Urothelium cell line (cell line): Measurements from ENCODE around the gene FGF10.

Experiments
- DNase-seq: peaks from one replicate; pipeline ENCODE4 v3.0.0; 2011; ENCODE audit warnings: low spot score, mixed read lengths
- FAIRE-seq: peaks from 2 replicates; lab custom pipeline; 2011; peaks lifted over from hg19 to GRCh38; lab: Jason Lieb, UNC

Gene FGF10

DNA sequence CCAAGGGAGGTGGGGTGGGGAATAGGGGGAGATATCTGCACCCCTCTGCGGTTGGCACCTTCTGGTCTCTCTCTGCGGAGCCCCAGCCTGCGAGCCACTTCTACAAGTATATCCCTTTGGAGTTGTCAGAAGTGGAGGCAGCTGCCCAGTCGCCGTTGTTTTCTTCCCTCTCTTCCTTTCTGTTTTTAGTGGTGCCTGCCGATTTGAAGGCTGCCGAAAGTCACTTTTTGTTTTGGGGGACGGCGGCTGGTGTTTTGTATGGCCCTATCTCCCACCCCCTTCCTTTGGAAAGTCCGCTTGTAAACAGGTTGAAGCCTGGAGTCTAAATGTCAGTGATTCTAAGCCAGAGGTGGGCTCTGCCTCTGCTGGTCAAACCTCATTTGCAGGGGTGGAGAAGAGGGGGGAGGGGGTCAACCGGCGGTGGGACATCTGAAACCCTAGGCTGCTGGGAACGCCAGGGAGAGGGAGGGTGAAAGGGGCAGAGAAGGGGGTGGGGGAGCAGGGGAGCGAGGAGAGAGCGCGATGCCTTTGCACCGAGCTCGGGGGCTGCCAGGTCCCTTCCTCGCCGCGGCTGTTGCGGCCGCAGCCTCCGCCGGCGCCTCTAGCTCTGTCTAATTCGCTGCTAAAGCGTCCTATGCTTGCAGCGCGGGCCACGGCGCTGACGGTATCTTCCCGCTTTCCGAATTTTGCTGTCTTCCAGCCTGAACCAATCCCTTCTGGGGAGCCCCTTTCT is at the start of gene FGF10:
TSS of gene FGF10 (minus strand) at position 331 of the 733 bp plus-strand sequence. CDS start 738 bp downstream, outside the sequence.
- peak; percentile 47 for DNase-seq
- no peak for FAIRE-seq

GRCh38 chr5:44426944-44427343 is 37.7 kb upstream of the FGF10 start:
- FAIRE-seq (no peak), DNase-seq (no peak)

DNA sequence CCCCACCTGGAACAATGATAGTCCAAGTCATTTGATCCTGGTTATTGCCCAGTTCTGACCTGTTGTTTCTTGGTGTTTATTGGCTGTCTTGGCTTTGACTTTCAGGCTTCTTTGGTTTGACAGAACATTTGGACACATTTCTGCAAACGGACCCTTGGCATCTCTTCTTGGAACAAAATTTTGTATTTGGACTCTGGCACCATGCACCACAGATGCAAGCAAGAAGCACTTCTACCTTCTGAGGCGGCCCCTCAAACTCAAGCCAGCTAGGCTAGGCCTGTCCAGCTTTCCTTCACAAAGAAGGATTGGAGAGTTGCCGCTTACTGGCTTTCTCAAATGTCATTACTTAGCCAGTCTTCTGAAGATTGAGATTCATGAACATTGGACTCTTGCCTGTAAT is 23.1 kb upstream of the FGF10 start:
- DNase-seq: no peak
- no peak for FAIRE-seq

GRCh38 chr5:44402084-44402483 is 12.9 kb upstream of the FGF10 start:
- FAIRE-seq (no peak), DNase-seq (no peak)

- DNase-seq (no peak), FAIRE-seq (no peak)
These were observed 12.4 kb upstream of the FGF10 start for GRCh38 chr5:44401611-44402010.

DNA sequence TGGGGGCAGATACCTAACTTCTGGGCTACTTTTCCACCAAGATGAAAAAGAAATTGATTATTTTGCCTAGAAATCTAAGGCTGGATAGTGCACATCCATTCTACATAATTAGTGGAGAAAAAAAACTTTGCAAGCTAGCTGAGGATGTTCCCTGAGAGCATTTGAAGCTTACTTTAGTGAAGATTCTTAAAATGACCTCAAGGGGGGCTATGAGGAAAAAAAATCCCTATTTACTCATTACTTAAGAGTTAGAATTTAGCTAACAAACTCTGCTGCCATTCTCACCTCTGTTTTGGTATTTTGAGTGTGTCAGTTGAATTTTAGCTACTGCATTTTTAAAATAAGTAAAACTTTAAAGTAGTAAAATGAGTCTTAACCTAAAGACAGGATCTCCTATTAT is 9.2 kb upstream of the FGF10 start:
- DNase-seq (no peak), FAIRE-seq (no peak)

DNA sequence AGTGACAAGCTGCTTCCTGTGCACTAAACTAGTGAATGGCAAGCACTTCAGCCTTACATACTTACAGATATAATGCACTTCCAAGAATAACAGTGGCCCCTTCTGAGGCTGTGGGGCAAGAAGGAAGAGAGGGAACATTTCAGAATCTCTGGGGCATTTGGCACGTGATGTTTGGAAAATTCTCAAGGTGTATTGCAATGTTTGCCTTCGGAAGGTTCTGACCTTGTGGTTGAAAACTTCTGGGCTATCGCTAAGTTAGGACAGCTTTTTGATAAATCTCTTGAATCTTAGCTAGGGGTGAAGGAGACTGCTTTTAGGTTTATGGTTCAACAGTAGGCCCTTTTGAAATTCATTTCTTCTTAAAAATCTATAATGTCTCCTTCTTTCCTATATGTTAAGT is 7.1 kb upstream of the FGF10 start:
- FAIRE-seq (no peak), DNase-seq (no peak)

GRCh38 chr5:44390351-44390750 is 1.1 kb upstream of the FGF10 start:
- DNase-seq (no peak), FAIRE-seq (no peak)

DNA sequence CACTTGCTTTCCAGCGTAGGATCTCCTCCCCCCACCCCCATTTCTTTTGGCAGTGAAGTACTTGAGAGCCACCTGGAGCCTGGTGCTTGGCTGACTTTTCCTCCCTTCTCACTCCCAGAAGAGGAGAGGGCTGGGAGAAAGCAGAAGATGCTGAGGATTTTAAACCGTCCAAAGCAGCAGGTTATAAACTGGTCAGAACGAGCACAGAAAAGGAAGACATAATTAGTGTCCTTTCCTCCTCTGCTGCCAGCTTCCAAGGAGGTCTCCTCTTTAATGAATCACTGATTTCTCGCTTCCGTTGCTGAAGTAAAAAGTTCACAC is 563 bp upstream of the FGF10 start:
- FAIRE-seq: no peak
- DNase-seq: no peak

- peak; percentile 5 for FAIRE-seq
- DNase-seq: peak; percentile 44
These were observed 715 bp downstream of the FGF10 start for GRCh38 chr5:44388321-44389089.

GRCh38 chr5:44387921-44388320 is 1.3 kb downstream of the FGF10 start:
- FAIRE-seq (no peak), DNase-seq (no peak)

DNA sequence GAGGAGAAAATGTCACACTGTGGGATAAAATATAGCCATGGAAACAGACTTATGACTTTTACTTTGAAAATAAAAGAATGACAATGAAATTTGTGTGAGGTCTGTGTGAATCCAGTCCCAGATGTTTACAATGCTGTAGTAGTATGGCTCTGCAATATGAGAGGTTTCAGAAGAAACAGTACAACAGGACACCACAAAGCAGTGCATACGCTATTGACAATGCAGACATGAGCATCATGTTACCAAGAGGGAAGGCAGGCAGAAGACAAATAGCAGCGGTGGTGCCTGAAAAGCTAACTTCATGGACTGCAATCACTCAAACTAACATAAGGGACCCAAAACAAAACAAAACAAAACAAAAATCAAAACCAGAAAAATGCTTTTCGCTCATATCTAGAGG is 1.8 kb downstream of the FGF10 start:
- no peak for DNase-seq
- no peak for FAIRE-seq

DNA sequence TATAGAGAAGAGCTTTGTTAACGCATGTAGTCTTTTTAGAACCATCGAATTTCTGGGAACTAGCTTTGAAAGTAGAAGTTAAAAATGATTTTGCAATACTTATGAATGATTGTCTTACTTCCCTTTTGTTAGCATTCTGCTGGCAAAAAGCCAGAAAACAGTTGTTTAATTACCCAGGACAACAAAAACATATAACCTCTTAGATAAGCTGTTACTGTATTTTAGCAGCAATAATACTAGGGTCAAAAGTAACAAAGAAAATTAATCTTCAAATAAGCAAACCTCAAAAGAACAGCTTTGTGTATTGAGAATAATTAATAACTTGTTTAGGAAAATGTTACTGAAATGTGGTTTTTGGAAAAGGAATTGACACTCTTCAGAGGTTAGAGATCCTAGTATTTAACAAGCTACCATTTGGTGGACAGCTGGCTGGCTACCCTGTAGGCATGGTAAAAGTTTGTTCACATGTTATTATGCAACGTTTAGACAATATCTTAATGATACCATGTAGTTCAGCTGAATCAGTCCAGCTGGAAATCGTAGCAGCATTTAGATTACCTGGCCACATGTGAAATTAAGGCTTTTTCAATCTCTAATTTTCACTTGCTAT is 3.8 kb downstream of the FGF10 start:
- DNase-seq: no peak
- FAIRE-seq: no peak

GRCh38 chr5:44384816-44385215 is 4.4 kb downstream of the FGF10 start:
- no peak for FAIRE-seq
- no peak for DNase-seq

DNA sequence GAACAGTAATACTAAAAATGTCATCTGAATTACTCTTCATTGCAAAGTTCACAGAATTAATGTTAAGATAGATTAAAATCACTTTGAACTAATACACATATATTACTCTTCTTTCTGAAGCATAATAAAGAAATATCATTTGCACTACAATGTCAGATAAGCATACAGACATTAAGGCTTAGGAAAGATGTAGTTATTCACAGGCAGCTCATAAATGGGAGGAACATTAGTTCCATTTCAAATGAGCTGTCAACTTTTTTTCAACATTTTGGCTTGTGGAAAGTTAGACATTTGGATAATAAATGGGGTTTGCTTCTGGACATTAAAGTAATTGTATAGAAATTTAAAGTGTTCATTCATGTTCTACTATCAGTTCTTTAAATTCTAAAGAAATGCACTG is 6.3 kb downstream of the FGF10 start:
- FAIRE-seq: no peak
- no peak for DNase-seq

GRCh38 chr5:44377057-44377456 is 12.2 kb downstream of the FGF10 start:
- DNase-seq: no peak
- FAIRE-seq: no peak

- FAIRE-seq (peak; percentile 48), DNase-seq (no peak)
These were observed 17.2 kb downstream of the FGF10 start for GRCh38 chr5:44372028-44372427.

DNA sequence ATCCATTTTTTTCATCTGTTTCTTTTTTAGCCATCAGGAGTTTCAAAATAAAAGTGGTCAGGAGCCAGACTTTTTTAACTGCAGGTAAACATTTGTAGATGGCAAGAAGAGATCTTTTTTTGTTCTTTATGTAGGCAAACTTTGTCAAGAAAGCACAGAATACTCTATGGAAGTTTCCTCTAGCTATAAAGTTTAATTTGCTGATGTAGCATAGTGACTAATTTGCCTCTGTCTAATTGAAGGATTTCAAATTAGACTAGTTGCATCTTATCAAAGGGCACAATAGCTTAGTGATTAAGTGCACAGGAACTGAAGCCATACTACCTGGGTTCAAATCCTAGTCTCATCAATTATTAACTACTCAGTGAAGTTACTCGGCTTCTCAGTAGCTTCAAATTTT is 22.0 kb downstream of the FGF10 start:
- FAIRE-seq (no peak), DNase-seq (no peak)

DNA sequence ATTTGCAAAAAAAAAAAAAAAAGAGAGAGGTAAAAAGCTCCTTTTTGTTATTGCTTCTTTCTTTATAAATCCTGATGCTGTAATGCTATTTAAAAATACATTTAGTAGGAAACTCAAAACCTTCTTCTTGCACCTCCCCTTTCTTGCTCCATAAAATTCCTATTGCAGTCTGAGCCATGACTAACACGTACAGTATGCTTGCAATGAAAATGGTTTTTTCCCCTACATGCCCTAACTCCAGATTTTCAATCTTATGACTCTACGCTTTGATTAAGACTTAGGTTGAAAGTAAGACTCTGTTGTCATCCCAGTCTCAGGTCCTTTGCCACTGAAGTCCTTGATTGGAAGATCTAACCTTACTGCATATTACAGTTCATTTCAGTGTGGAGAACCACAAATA is 23.9 kb downstream of the FGF10 start:
- no peak for FAIRE-seq

DNA sequence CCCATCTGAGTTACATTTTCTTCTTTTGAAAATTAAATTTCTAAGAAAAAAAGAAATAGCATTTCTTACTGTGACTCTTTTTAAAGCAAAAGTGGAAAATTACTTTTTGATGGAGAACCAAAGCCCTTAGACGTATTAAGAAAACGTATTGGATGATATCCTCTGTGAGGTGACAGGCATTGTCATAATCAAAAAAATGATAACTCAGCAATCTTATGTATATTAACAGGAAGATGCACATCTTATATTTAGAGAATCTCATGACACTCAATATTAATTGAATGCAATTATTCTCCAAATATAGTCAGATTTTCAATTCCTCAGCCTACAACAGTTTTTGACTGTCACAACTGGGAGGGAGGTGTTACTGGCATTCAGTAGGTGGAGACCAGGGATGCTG is 25.1 kb downstream of the FGF10 start:
- DNase-seq (no peak), FAIRE-seq (no peak)

More for the DNA sequence above, 23.9 kb downstream of the FGF10 start:
- no peak for DNase-seq

- FAIRE-seq: no peak
These were observed 27.7 kb downstream of the FGF10 start for GRCh38 chr5:44361342-44362001.

GRCh38 chr5:44360919-44361318 is 28.3 kb downstream of the FGF10 start:
- no peak for FAIRE-seq
- no peak for DNase-seq

More at GRCh38 chr5:44361342-44362001, 27.7 kb downstream of the FGF10 start:
- DNase-seq: no peak
